SK-N-SH (cell line): ENCODE results near the gene PRKCG. TPM values are rescaled to one million over a fixed set of nuclear protein-coding genes. Genes with fewer than 3 reads are reported as not detected.
A peak's percentile ranks its signal among the peaks of the same experiment; 100 is the strongest.

Source experiments
- CTCF ChIA-PET: fragments of 300-600, 350-600 bp; formaldehyde crosslinking; extraction: SDS; loops from one replicate; lab custom pipeline; 2021; lab: Yijun Ruan, JAX
- POLR2A ChIA-PET: fragments of 350-600 bp; sonication (Branson Sonifier 250); formaldehyde crosslinking; extraction: SDS; loops from one replicate; lab custom pipeline; 2020; ENCODE audit warnings: antibody characterized with exemption, inconsistent platforms; lab: Yijun Ruan, JAX
- DNase-seq: peaks from one replicate; pipeline ENCODE4 v3.0.0; 2012
- H2AFZ ChIP-seq: fragments of 200-600 bp; sonication (generic); 2 replicates; pipeline ENCODE4 v1.8.1; 2016; ENCODE audit warnings: antibody characterized with exemption, mild to moderate bottlenecking, low read depth
- H3F3A ChIP-seq: fragments of 200-600 bp; sonication (generic); replicated peaks from 2 replicates; pipeline ENCODE3; 2016; ENCODE audit warnings: antibody characterized with exemption, mild to moderate bottlenecking; ENCODE audit not compliant: insufficient read depth
- H3K27ac ChIP-seq, 2 experiments: fragments of 200-500 bp in 1 of 2; fragments of 200-600 bp in 1 of 2; sonication (Bioruptor generic) in 1 of 2; sonication (generic), shearing (Covaris generic) in 1 of 2; 2 replicates each; pipeline versions ENCODE4 v1.5.1 to v1.6.1; 2014 to 2016; ENCODE audit warnings: low read depth in 2 of 2, inconsistent platforms in 1 of 2, low read length in 1 of 2, mild to moderate bottlenecking in 1 of 2, mixed read lengths in 1 of 2
- H3K27me3 ChIP-seq: fragments of 200-600 bp; sonication (generic), shearing (Covaris generic); 2 replicates; pipeline ENCODE4 v1.6.1; 2016; ENCODE audit warnings: mixed run types; ENCODE audit not compliant: insufficient read depth
- H3K36me3 ChIP-seq, 2 experiments: fragments of 200-500 bp in 1 of 2; fragments of 200-600 bp in 1 of 2; sonication (Bioruptor generic) in 1 of 2; sonication (generic) in 1 of 2; replicated peaks in 1 of 2; 2 replicates each; pipeline versions ENCODE3 to v1.5.1; 2014 to 2016; ENCODE audit warnings: low read length in 1 of 2, mild to moderate bottlenecking in 1 of 2; ENCODE audit not compliant: insufficient read depth in 2 of 2, control insufficient read depth in 1 of 2
- H3K4me1 ChIP-seq, 2 experiments: fragments of 200-500 bp in 1 of 2; fragments of 200-600 bp in 1 of 2; sonication (Bioruptor generic) in 1 of 2; sonication (generic), shearing (Covaris generic) in 1 of 2; 2 replicates each; pipeline versions ENCODE4 v1.5.1 to v1.6.1; 2014 to 2016; ENCODE audit warnings: low read depth in 1 of 2, low read length in 1 of 2, mixed run types in 1 of 2; ENCODE audit not compliant: insufficient read depth in 2 of 2, control insufficient read depth in 1 of 2
- H3K4me2 ChIP-seq: fragments of 200-600 bp; sonication (generic), shearing (Covaris generic); 2 replicates; pipeline ENCODE4 v1.6.1; 2017; ENCODE audit warnings: mixed run types
- H3K4me3 ChIP-seq, 2 experiments: fragments of 200-500 bp in 1 of 2; fragments of 200-600 bp in 1 of 2; sonication (Bioruptor generic) in 1 of 2; sonication (generic), shearing (Covaris generic) in 1 of 2; 2 replicates each; pipeline versions ENCODE4 v1.5.1 to v1.8.1; 2014 to 2016; ENCODE audit warnings: low read depth in 2 of 2, inconsistent platforms in 1 of 2, low read length in 1 of 2, mild to moderate bottlenecking in 1 of 2, mixed read lengths in 1 of 2, moderate library complexity in 1 of 2
- H3K79me2 ChIP-seq: fragments of 200-600 bp; sonication (generic); 2 replicates; pipeline ENCODE4 v1.8.1; 2017; ENCODE audit warnings: mild to moderate bottlenecking; ENCODE audit not compliant: insufficient read depth
- H3K9ac ChIP-seq: fragments of 200-600 bp; sonication (generic); 2 replicates; pipeline ENCODE4 v1.6.1; 2017; ENCODE audit warnings: mixed run types
- H3K9me2 ChIP-seq: fragments of 200-600 bp; sonication (generic); 2 replicates; pipeline ENCODE4 v1.6.1; 2017; ENCODE audit warnings: mixed run types
- H3K9me3 ChIP-seq: fragments of 200-600 bp; sonication (generic); 2 replicates; pipeline ENCODE4 v1.6.1; 2017; ENCODE audit warnings: mixed run types, mild to moderate bottlenecking, moderate library complexity
- H4K20me1 ChIP-seq: fragments of 200-600 bp; sonication (generic); 2 replicates; pipeline ENCODE4 v1.6.1; 2017; ENCODE audit warnings: mild to moderate bottlenecking, mixed run types; ENCODE audit not compliant: insufficient read depth
- CHD2 ChIP-seq: fragments of 150-350 bp; IDR thresholded peaks from 2 replicates; pipeline ENCODE4 v1.6.1; 2018; ENCODE audit warnings: low read length; ENCODE audit not compliant: partially characterized antibody
- ELF1 ChIP-seq: IDR thresholded peaks from 2 replicates; pipeline ENCODE4 v1.4.0; 2012
- EP300 ChIP-seq, 2 experiments: IDR thresholded peaks; 2 replicates each; pipeline versions ENCODE4 v1.4.0 to v1.6.1; 2012; ENCODE audit warnings: borderline replicate concordance in 1 of 2, low read depth in 1 of 2, low read length in 1 of 2
- FOSL2 ChIP-seq: IDR thresholded peaks from 2 replicates; pipeline ENCODE4 v1.4.0; 2012; ENCODE audit warnings: low read depth, mild to moderate bottlenecking, moderate library complexity, borderline replicate concordance
- FOXJ3 ChIP-seq: sonication (generic); formaldehyde crosslinking; IDR thresholded peaks from 2 replicates; pipeline ENCODE4 v1.5.1; 2020; ENCODE audit warnings: mild to moderate bottlenecking, missing genetic modification reagents
- GABPA ChIP-seq: IDR thresholded peaks from 2 replicates; pipeline ENCODE4 v1.4.0; 2012; ENCODE audit warnings: low read depth, mild to moderate bottlenecking
- JUND ChIP-seq: IDR thresholded peaks from 2 replicates; pipeline ENCODE4 v1.4.0; 2012
- MEF2A ChIP-seq: IDR thresholded peaks from 2 replicates; pipeline ENCODE4 v1.4.0; 2012; ENCODE audit warnings: low read depth, borderline replicate concordance
- MXI1 ChIP-seq: IDR thresholded peaks from 2 replicates; pipeline ENCODE4 v1.6.1; 2012; ENCODE audit warnings: mild to moderate bottlenecking, low read depth, low read length, improper control_type of control experiment
- NFIC ChIP-seq: IDR thresholded peaks from 2 replicates; pipeline ENCODE4 v1.4.0; 2012; ENCODE audit warnings: borderline replicate concordance
- NRF1 ChIP-seq: IDR thresholded peaks from 2 replicates; pipeline ENCODE4 v1.6.1; 2012; ENCODE audit warnings: low read depth, mild to moderate bottlenecking, low read length
- RAD21 ChIP-seq: IDR thresholded peaks from 2 replicates; pipeline ENCODE4 v1.6.1; 2012; ENCODE audit warnings: mild to moderate bottlenecking, low read length
- RCOR1 ChIP-seq: fragments of 150-350 bp; IDR thresholded peaks from 2 replicates; pipeline ENCODE4 v1.6.1; 2017; ENCODE audit warnings: antibody characterized with exemption, low read length
- SIN3A ChIP-seq: IDR thresholded peaks from 2 replicates; pipeline ENCODE4 v1.6.1; 2012; ENCODE audit warnings: low read depth, mild to moderate bottlenecking, low read length, moderate library complexity, borderline replicate concordance
- SMC3 ChIP-seq: IDR thresholded peaks from 2 replicates; pipeline ENCODE4 v1.6.1; 2012; ENCODE audit warnings: low read depth, low read length, improper control_type of control experiment
- TAF1 ChIP-seq: IDR thresholded peaks from 2 replicates; pipeline ENCODE4 v1.6.1; 2012; ENCODE audit warnings: low read depth, mild to moderate bottlenecking, low read length, moderate library complexity, borderline replicate concordance
- YY1 ChIP-seq: IDR thresholded peaks from 2 replicates; pipeline ENCODE4 v1.4.0; 2012; ENCODE audit warnings: low read depth, mild to moderate bottlenecking
- WGBS: methylation state at CpG from one replicate; pipeline ENCODE4 v1.1.6; 2017; ENCODE audit warnings: low lambda C conversion rate; 5-methylcytosine and 5-hydroxymethylcytosine counted together
- polyA plus RNA-seq, 3 experiments: library from polyadenylated mRNA; depleted of rRNA; stranded (reverse); fragments of >200 nt; gene quantifications; 2 replicates each; pipeline ENCODE4 v1.2.3, GENCODE V29; 2012
- TF ChIP-seq, protein P1 (sequence below): fragments of 200-600 bp; sonication (generic); IDR thresholded peaks from 2 replicates; pipeline ENCODE4 v1.6.1; 2017; ENCODE audit warnings: antibody characterized with exemption, mild to moderate bottlenecking, moderate library complexity
- TF ChIP-seq, protein P2 (sequence below): fragments of 150-350 bp; IDR thresholded peaks from 2 replicates; pipeline ENCODE4 v1.6.1; 2017; ENCODE audit warnings: antibody characterized with exemption, low read length, low read depth, borderline replicate concordance
- TF ChIP-seq, protein P3 (sequence below): fragments of 150-350 bp; IDR thresholded peaks from 2 replicates; pipeline ENCODE4 v1.6.1; 2016; ENCODE audit warnings: mild to moderate bottlenecking, low read depth, low read length
- TF ChIP-seq, protein P4 (sequence below): IDR thresholded peaks from 2 replicates; pipeline ENCODE4 v1.4.0; 2012; ENCODE audit warnings: low read depth
- TF ChIP-seq, protein P5 (sequence below): IDR thresholded peaks from 2 replicates; pipeline ENCODE4 v1.6.1; 2012; ENCODE audit warnings: mild to moderate bottlenecking, low read depth, low read length, moderate library complexity
- TF ChIP-seq, protein P6 (sequence below): IDR thresholded peaks from 2 replicates; pipeline ENCODE4 v1.4.0; 2012; ENCODE audit warnings: low read depth, borderline replicate concordance

Gene PRKCG
- polyA plus RNA-seq, 1 of the 3 experiments (the other 2 are of a cell fraction): 0.08 TPM

DNA sequence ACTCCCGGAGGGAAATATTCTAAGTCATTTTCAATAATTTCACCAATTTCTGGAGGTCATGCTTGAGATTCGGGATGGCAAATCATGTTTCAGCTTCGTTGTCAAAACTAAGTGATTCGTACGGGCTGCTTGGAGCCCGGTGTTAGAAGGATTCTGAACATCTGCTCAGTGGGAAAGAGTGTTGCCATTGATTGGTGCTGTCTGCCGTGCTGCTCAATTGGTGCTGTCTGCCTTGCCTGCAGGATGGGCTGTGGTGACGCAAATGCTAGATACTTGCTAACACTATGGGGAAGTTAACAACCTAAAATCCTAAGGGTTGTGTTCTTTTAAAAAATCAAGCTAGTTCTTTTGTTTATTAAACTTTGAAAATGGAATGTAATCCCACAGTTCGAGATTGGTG is 63.4 kb downstream of the PRKCG start:
- H4K20me1 ChIP-seq: no peaks in the 10 kb centered on the region
- POLR2A ChIA-PET: no interaction called here
- H3K9me2 ChIP-seq: no peaks in the 10 kb centered on the region
- no peaks in the 10 kb centered on the region; a peak in 2 of 4 replicates for H3K4me1 ChIP-seq
- H3K9ac ChIP-seq: peak overlapping the region; percentile 18; the same call in 1 of the 2 replicates
- CTCF ChIA-PET: interaction anchor here (0.6 to 1.2 kb wide), 4 partner anchors 26 to 78 kb away, joined by 3 read pairs; no protein-coding TSS in a partner anchor
- H3K9me3 ChIP-seq: no peaks in the 10 kb centered on the region
- peaks cover 13% of the 10 kb centered on the region for H3F3A ChIP-seq
- WGBS: 6% methylated on average over 9 of the region's 9 CpGs
- peak overlapping the region; percentile 75 for H3K4me2 ChIP-seq
- H3K36me3 ChIP-seq: no peaks in the 10 kb centered on the region
- H2AFZ ChIP-seq: peak overlapping the region; percentile 98
- H3K27ac ChIP-seq: peak overlapping the region; percentile 43 to 55; a peak in 2 of 4 replicates
- H3K4me3 ChIP-seq: peak overlapping the region; percentile 43 to 55
- peak; percentile 78 for DNase-seq
- H3K27me3 ChIP-seq: no peaks in the 10 kb centered on the region
- no peaks in the 10 kb centered on the region for H3K79me2 ChIP-seq
- TF ChIP-seq FOXJ3 (CRISPR knock-in tag) (no peak), NFIC (no peak), TAF1 (peak; percentile 40; the same call in 1 of the 2 replicates), FOSL2 (no peak), SIN3A (no peak), SMC3 (no peak), RAD21 (no peak; the same call in 1 of the 2 replicates), YY1 (peak; percentile 34; the same call in 1 of the 2 replicates), MXI1 (no peak; the same call in 1 of the 2 replicates), GABPA (no peak), ELF1 (no peak), EP300 (IDR thresholded peaks at IDR 0.05; ENCODE audit: borderline replicate concordance in 1 of 2, low read depth in 1 of 2, low read length in 1 of 2) (no peak), JUND (no peak), MEF2A (no peak), CHD2 (peak; percentile 62), NRF1 (no peak), RCOR1 (no peak; the same call in 1 of the 2 replicates)
- TF ChIP-seq, protein P1, sequence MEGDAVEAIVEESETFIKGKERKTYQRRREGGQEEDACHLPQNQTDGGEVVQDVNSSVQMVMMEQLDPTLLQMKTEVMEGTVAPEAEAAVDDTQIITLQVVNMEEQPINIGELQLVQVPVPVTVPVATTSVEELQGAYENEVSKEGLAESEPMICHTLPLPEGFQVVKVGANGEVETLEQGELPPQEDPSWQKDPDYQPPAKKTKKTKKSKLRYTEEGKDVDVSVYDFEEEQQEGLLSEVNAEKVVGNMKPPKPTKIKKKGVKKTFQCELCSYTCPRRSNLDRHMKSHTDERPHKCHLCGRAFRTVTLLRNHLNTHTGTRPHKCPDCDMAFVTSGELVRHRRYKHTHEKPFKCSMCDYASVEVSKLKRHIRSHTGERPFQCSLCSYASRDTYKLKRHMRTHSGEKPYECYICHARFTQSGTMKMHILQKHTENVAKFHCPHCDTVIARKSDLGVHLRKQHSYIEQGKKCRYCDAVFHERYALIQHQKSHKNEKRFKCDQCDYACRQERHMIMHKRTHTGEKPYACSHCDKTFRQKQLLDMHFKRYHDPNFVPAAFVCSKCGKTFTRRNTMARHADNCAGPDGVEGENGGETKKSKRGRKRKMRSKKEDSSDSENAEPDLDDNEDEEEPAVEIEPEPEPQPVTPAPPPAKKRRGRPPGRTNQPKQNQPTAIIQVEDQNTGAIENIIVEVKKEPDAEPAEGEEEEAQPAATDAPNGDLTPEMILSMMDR: no peak
- TF ChIP-seq, protein P2, sequence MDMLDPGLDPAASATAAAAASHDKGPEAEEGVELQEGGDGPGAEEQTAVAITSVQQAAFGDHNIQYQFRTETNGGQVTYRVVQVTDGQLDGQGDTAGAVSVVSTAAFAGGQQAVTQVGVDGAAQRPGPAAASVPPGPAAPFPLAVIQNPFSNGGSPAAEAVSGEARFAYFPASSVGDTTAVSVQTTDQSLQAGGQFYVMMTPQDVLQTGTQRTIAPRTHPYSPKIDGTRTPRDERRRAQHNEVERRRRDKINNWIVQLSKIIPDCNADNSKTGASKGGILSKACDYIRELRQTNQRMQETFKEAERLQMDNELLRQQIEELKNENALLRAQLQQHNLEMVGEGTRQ: no peak
- TF ChIP-seq, protein P3, sequence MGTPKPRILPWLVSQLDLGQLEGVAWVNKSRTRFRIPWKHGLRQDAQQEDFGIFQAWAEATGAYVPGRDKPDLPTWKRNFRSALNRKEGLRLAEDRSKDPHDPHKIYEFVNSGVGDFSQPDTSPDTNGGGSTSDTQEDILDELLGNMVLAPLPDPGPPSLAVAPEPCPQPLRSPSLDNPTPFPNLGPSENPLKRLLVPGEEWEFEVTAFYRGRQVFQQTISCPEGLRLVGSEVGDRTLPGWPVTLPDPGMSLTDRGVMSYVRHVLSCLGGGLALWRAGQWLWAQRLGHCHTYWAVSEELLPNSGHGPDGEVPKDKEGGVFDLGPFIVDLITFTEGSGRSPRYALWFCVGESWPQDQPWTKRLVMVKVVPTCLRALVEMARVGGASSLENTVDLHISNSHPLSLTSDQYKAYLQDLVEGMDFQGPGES: no peak
- TF ChIP-seq, protein P4, sequence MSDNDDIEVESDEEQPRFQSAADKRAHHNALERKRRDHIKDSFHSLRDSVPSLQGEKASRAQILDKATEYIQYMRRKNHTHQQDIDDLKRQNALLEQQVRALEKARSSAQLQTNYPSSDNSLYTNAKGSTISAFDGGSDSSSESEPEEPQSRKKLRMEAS: peak; percentile 38; the same call in 1 of the 2 replicates
- TF ChIP-seq, protein P5, sequence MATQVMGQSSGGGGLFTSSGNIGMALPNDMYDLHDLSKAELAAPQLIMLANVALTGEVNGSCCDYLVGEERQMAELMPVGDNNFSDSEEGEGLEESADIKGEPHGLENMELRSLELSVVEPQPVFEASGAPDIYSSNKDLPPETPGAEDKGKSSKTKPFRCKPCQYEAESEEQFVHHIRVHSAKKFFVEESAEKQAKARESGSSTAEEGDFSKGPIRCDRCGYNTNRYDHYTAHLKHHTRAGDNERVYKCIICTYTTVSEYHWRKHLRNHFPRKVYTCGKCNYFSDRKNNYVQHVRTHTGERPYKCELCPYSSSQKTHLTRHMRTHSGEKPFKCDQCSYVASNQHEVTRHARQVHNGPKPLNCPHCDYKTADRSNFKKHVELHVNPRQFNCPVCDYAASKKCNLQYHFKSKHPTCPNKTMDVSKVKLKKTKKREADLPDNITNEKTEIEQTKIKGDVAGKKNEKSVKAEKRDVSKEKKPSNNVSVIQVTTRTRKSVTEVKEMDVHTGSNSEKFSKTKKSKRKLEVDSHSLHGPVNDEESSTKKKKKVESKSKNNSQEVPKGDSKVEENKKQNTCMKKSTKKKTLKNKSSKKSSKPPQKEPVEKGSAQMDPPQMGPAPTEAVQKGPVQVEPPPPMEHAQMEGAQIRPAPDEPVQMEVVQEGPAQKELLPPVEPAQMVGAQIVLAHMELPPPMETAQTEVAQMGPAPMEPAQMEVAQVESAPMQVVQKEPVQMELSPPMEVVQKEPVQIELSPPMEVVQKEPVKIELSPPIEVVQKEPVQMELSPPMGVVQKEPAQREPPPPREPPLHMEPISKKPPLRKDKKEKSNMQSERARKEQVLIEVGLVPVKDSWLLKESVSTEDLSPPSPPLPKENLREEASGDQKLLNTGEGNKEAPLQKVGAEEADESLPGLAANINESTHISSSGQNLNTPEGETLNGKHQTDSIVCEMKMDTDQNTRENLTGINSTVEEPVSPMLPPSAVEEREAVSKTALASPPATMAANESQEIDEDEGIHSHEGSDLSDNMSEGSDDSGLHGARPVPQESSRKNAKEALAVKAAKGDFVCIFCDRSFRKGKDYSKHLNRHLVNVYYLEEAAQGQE: 0 out of 2 replicates have a peak, but pooled peaks have one; percentile 19
- TF ChIP-seq, protein P6, sequence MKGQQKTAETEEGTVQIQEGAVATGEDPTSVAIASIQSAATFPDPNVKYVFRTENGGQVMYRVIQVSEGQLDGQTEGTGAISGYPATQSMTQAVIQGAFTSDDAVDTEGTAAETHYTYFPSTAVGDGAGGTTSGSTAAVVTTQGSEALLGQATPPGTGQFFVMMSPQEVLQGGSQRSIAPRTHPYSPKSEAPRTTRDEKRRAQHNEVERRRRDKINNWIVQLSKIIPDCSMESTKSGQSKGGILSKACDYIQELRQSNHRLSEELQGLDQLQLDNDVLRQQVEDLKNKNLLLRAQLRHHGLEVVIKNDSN: no peak
